NCI-H510A treated with DMSO at 0.1 percent for 48 hours (cell line): ENCODE results near the gene PGAP3.

Experiments used
- DNase-seq: peaks from one replicate; lab custom pipeline; 2025; lab: John Stamatoyannopoulos, UW

The PGAP3 gene

GRCh38 chr17:39672522-39673334, 15.1 kb downstream of the PGAP3 start:
- no peak for DNase-seq

DNA sequence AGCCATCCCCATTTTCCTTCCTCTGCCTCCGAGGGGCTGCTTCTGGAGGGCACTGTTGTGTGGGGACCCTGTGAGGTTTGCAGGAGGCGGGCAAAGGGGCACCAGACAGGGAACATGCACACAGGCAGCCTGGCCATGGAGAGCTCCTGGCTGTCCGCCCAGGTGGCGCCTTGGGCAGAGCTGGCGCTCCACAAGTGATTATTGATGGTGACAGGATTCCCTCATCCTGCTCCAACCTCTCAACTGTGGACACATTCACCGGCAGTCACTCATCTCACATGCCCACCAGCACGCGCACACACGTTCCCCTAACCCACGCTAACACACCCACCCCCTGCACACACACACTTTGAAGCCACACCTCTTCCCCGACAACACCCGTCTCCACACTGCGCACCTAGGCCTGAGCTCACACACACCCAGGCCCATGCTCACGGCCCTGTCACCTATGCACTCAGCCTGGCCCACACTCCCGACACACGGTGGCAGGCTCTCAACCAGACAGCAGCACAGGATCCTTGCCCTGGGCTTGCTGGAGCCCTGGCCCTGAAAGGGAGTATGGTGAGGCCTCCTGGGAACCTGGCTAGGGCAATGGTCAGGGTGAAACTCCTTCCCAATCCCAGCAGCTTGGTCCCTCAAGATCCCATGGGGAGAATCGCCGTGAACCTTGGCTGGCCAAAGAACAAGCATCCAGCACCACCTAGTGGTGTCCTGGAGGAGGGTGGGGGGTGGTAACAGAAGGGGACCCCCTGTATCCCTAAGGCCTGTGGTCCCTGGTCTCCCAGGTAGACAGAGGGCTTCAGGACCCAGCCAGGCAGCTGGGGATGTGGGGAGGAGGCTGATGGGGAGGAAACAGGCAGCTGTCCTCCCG, 16.0 kb downstream of the PGAP3 start:
- DNase-seq, result peak; percentile 13

GRCh38 chr17:39670746-39671145, 17.1 kb downstream of the PGAP3 start:
- no peak for DNase-seq

GRCh38 chr17:39669897-39670735, 17.7 kb downstream of the PGAP3 start:
- DNase-seq, result no peak

GRCh38 chr17:39667945-39668924, 19.6 kb downstream of the PGAP3 start, which contains the start of gene PNMT:
PNMT (plus strand) TSS chr17:39668453; CDS start chr17:39668476, 23 bp downstream.
- DNase-seq, result peak; percentile 57

GRCh38 chr17:39667262-39667944, 20.5 kb downstream of the PGAP3 start:
- no peak for DNase-seq

GRCh38 chr17:39666601-39667261, 21.1 kb downstream of the PGAP3 start:
- DNase-seq, result no peak

DNA sequence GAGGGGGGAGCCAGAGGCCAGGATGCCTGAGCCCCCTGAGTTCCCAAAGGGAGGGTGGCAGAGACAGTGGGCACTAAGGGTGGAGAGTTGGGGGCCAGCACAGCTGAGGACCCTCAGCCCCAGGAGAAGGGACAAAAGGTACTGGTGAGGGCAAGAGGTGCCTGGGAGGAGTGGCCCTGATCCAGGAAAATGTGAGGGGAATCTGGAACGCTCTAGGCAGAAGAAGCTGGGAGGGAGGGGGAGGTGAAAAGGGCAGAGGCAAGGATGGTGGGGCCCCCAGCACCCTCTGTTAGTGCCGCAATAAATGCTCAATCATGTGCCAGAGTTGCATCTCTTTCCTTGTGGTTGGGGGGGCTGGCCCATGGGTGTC, 21.6 kb downstream of the PGAP3 start:
- no peak for DNase-seq

GRCh38 chr17:39665642-39666224, 22.1 kb downstream of the PGAP3 start:
- DNase-seq, result peak; percentile 28

- DNase-seq, result no peak
Observed at GRCh38 chr17:39664581-39665561, 23.0 kb downstream of the PGAP3 start, which contains the start of gene TCAP. TCAP (plus strand) TSS chr17:39665349; CDS start chr17:39665360, 11 bp downstream.

GRCh38 chr17:39663688-39664580, 23.9 kb downstream of the PGAP3 start:
- DNase-seq, result peak; percentile 64

GRCh38 chr17:39663340-39663687, 24.5 kb downstream of the PGAP3 start:
- DNase-seq, result no peak

GRCh38 chr17:39662551-39663339, 25.1 kb downstream of the PGAP3 start:
- DNase-seq, result no peak

DNA sequence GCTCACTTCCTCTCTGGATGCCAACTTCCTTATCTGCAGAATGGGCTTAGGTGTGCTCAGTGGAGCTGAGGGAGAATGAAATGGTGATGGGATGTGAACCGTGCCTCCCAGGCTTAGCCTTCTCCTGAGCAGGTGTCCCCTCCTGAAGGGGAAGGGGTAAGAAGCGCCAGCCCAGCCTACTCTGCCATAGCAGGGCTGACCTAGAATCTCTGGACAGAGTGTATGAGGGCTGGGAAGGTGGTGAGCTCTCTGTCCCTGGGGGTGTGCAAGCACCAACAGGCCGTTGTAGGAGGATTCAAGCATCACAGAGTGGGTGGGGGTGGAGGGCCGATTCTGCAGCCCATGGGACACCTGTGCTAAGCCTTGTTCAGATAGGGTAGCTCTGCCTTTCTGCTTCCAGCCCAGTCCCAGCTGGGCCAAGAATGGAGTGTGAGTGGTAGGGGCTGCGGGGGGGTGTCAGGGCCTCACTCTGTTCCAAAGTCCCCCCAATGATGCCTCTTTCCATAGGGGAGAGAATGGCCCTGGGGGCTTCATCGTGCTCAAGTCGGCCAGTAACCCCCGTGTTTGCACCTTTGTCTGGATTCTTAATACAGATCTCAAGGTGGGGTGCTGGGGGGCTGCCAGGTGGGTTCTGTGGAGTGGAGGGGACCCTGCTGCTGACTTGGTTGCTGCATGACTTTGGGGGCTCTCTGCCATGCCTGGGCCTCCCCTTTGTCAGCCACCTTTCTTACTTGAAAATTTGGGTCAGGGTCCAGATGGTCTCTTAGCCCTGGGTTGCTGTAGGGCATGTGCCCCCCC, 25.9 kb downstream of the PGAP3 start:
- DNase-seq, result no peak
